Head of caudate nucleus (tissue), 42 donors: ENCODE data around the gene CREB3.

Experiments
- DNase-seq, 42 donors: peaks; one replicate each; pipeline versions ENCODE4 v3.0.0 to v3.0.0-alpha.2; 2020 to 2021; ENCODE audit warnings: mixed read lengths in 7 of 42
- intact Hi-C: fragments of 100-400 bp; cut with DNase I; formaldehyde crosslinking; loops from one replicate; pipeline ENCODE4 v1.15.0; 2022

Gene CREB3

GRCh38 chr9:35732185-35732799 lies at the start of gene CREB3, which contains the start of gene TLN1:
CREB3 (plus strand) TSS chr9:35732666; CDS start chr9:35732773, 107 bp downstream.
TLN1 (minus strand) TSS chr9:35732195; CDS start chr9:35725694, 6,501 bp downstream.
- peak; percentile 90 to 99 (median 98) for DNase-seq
- intact Hi-C loops = loop anchor here (2.0 kb wide), 2 partner anchors 75 to 85 kb away; no protein-coding TSS in a partner anchor

- intact Hi-C loops = no loop called here
- no peak for DNase-seq
These were observed 49.1 kb upstream of the CREB3 start for GRCh38 chr9:35683323-35683722.

GRCh38 chr9:35684921-35685320 lies 47.5 kb upstream of the CREB3 start:
- intact Hi-C loops = no loop called here
- no peak for DNase-seq

GRCh38 chr9:35685506-35685905 lies 47.0 kb upstream of the CREB3 start:
- intact Hi-C loops = no loop called here
- no peak for DNase-seq

GRCh38 chr9:35686222-35687203 lies 46.0 kb upstream of the CREB3 start:
- no peak for DNase-seq

GRCh38 chr9:35687306-35687705 lies 45.2 kb upstream of the CREB3 start:
- intact Hi-C loops = no loop called here
- no peak for DNase-seq

More at GRCh38 chr9:35686222-35687203, 46.0 kb upstream of the CREB3 start:
- intact Hi-C loops = no loop called here

GRCh38 chr9:35687972-35688557 lies 44.4 kb upstream of the CREB3 start:
- no peak for DNase-seq
- intact Hi-C loops = no loop called here

- peak in 1 of 42 donors; percentile 43 for DNase-seq
- intact Hi-C loops = no loop called here
These were observed 43.6 kb upstream of the CREB3 start for GRCh38 chr9:35688558-35689541.

- intact Hi-C loops = no loop called here
- DNase-seq = no peak
These were observed 42.7 kb upstream of the CREB3 start, which contains the start of gene TPM2 for GRCh38 chr9:35689542-35690293. TPM2 (minus strand) TSS chr9:35689925; CDS start chr9:35689817, 108 bp downstream.

- DNase-seq = no peak
- intact Hi-C loops = no loop called here
These were observed 42.2 kb upstream of the CREB3 start for GRCh38 chr9:35690294-35690613.

- intact Hi-C loops = no loop called here
These were observed 41.7 kb upstream of the CREB3 start for GRCh38 chr9:35690614-35691333.

GRCh38 chr9:35691334-35691650 lies 41.2 kb upstream of the CREB3 start:
- no peak for DNase-seq
- intact Hi-C loops = no loop called here

More at GRCh38 chr9:35690614-35691333, 41.7 kb upstream of the CREB3 start:
- peak in 40 of 42 donors; percentile 27 to 81 (median 56) for DNase-seq

GRCh38 chr9:35691757-35692301 lies 40.6 kb upstream of the CREB3 start:
- no peak for DNase-seq
- intact Hi-C loops = no loop called here

GRCh38 chr9:35695943-35696401 lies 36.5 kb upstream of the CREB3 start:
- intact Hi-C loops = no loop called here
- DNase-seq = no peak

GRCh38 chr9:35696520-35697215 lies 35.8 kb upstream of the CREB3 start:
- intact Hi-C loops = no loop called here
- DNase-seq = peak in 39 of 42 donors; percentile 29 to 81 (median 55)

- intact Hi-C loops = no loop called here
- DNase-seq = no peak
These were observed 35.0 kb upstream of the CREB3 start for GRCh38 chr9:35697486-35697885.
